22Rv1 (cell line): ENCODE measurements around the gene FGF18.

Source experiments
- ZFX ChIP-seq: fragments of 450-650 bp; IDR thresholded peaks from 2 replicates; pipeline ENCODE4 v1.6.1; 2017; ENCODE audit warnings: antibody characterized with exemption, borderline replicate concordance
- TF ChIP-seq, protein P1 (sequence below): fragments of 450-650 bp; IDR thresholded peaks from 2 replicates; pipeline ENCODE4 v1.5.1; 2017; ENCODE audit warnings: mild to moderate bottlenecking

- TF ChIP-seq, protein P1, sequence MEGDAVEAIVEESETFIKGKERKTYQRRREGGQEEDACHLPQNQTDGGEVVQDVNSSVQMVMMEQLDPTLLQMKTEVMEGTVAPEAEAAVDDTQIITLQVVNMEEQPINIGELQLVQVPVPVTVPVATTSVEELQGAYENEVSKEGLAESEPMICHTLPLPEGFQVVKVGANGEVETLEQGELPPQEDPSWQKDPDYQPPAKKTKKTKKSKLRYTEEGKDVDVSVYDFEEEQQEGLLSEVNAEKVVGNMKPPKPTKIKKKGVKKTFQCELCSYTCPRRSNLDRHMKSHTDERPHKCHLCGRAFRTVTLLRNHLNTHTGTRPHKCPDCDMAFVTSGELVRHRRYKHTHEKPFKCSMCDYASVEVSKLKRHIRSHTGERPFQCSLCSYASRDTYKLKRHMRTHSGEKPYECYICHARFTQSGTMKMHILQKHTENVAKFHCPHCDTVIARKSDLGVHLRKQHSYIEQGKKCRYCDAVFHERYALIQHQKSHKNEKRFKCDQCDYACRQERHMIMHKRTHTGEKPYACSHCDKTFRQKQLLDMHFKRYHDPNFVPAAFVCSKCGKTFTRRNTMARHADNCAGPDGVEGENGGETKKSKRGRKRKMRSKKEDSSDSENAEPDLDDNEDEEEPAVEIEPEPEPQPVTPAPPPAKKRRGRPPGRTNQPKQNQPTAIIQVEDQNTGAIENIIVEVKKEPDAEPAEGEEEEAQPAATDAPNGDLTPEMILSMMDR: no peak
- TF ChIP-seq ZFX: no peak
These were observed 59.7 kb downstream of the FGF18 start for GRCh38 chr5:171478946-171479775.
